Nephron progenitor cell (in vitro differentiated cells): ENCODE measurements around the gene POU2AF1.

ENCODE experiments used
- DNase-seq: peaks from one replicate; pipeline ENCODE4 v3.0.0; 2021
- H3K27ac Mint-ChIP-seq: 2 replicates; pipeline ENCODE4 v1.8.0; 2021; ENCODE audit warnings: mild to moderate bottlenecking, moderate library complexity, mixed read lengths
- H3K27me3 Mint-ChIP-seq: 2 replicates; pipeline ENCODE4 v1.8.0; 2021; ENCODE audit warnings: mild to moderate bottlenecking, low read depth, mixed read lengths; ENCODE audit not compliant: poor library complexity
- H3K36me3 Mint-ChIP-seq: 2 replicates; pipeline ENCODE4 v1.8.0; 2021; ENCODE audit warnings: low read depth, mixed read lengths
- H3K4me1 Mint-ChIP-seq: 2 replicates; pipeline ENCODE4 v1.8.0; 2021; ENCODE audit warnings: mixed read lengths
- H3K4me3 Mint-ChIP-seq: 2 replicates; pipeline ENCODE4 v1.8.0; 2021; ENCODE audit warnings: mild to moderate bottlenecking, moderate library complexity, mixed read lengths
- H3K9me3 Mint-ChIP-seq: 2 replicates; pipeline ENCODE4 v1.8.0; 2021; ENCODE audit warnings: mild to moderate bottlenecking, moderate library complexity, mixed read lengths
- CTCF ChIP-seq: fragments of 200-600 bp; sonication (generic); IDR thresholded peaks from 2 replicates; pipeline ENCODE4 v1.5.0; 2021; ENCODE audit warnings: antibody characterized with exemption

POU2AF1 gene

DNA sequence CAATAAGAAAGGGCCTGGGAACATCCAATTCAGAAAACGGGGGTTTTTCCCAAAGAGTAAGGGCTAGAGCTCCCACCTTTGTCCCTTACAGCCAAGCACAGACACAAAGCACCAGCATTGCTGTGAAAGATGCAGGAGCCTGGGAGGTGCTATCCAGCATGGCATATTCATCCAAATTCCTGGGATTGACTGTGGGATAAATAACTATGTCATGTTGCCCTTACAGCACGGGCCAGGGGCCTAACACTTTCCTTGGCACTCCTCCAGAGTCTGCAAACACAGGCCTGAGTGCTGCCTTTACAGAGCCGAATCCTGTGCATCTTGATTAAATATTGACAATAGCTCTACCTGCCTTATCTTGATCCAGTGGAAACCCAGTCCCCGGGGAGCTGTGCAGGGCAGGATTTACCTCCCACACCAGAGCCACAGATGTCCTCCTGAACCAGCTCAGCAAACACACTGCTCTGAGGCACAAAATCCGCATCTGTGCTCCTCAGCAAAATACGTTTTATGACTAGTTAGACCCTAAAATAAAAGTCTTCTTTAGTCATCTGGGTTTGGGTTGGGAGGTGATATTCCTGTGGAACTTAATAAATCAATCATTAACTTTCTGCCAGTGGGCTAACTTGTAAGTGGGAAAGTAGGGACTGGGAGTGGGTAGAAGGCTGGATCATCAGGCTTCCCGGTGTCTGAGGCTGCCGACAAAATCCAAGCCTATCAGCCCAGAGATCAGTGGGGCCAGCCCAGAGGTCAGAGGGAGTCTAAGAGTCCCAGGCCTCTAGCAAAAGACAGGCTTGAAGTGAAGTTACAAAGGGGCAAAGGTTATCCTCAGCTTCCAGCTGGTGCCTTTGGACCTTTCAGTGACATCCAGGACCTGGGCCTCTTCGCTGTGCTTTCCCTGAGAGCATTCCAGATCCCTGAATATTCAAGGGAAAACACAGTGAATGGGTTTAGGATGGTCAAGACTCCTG is 44.3 kb downstream of the POU2AF1 start:
- TF ChIP-seq CTCF: no peak
- no peak for DNase-seq
- Mint-ChIP-seq H3K27ac (no peak overlapping the region), H3K27me3 (no peaks in the 10 kb centered on the region), H3K36me3 (peaks cover 6% of the 10 kb centered on the region), H3K4me3 (no peak overlapping the region), H3K9me3 (peaks cover 11% of the 10 kb centered on the region), H3K4me1 (peaks cover 20% of the 10 kb centered on the region)

GRCh38 chr11:111331711-111332479 is 47.2 kb downstream of the POU2AF1 start:
- H3K27me3 Mint-ChIP-seq: no peaks in the 10 kb centered on the region
- H3K36me3 Mint-ChIP-seq: no peaks in the 10 kb centered on the region
- no peak for DNase-seq
- H3K9me3 Mint-ChIP-seq: no peaks in the 10 kb centered on the region
- no peak overlapping the region for H3K27ac Mint-ChIP-seq
- no peak for TF ChIP-seq CTCF
- peaks cover 20% of the 10 kb centered on the region for H3K4me1 Mint-ChIP-seq
- H3K4me3 Mint-ChIP-seq: no peak overlapping the region

- peaks cover 13% of the 10 kb centered on the region for H3K4me1 Mint-ChIP-seq
- H3K36me3 Mint-ChIP-seq: no peaks in the 10 kb centered on the region
- H3K9me3 Mint-ChIP-seq: no peaks in the 10 kb centered on the region
- no peak for TF ChIP-seq CTCF
- H3K27me3 Mint-ChIP-seq: no peaks in the 10 kb centered on the region
- H3K4me3 Mint-ChIP-seq: no peak overlapping the region
- DNase-seq: no peak
- no peak overlapping the region for H3K27ac Mint-ChIP-seq
Measured at GRCh38 chr11:111330234-111330893, 48.7 kb downstream of the POU2AF1 start.

GRCh38 chr11:111329306-111330204 is 49.5 kb downstream of the POU2AF1 start:
- no peak for DNase-seq
- Mint-ChIP-seq H3K9me3 (no peaks in the 10 kb centered on the region), H3K4me1 (peaks cover 7% of the 10 kb centered on the region), H3K36me3 (no peaks in the 10 kb centered on the region), H3K4me3 (no peak overlapping the region), H3K27ac (no peak overlapping the region), H3K27me3 (peaks cover 2% of the 10 kb centered on the region)
- no peak for TF ChIP-seq CTCF

- no peak for TF ChIP-seq CTCF
- no peak overlapping the region for H3K4me3 Mint-ChIP-seq
- H3K36me3 Mint-ChIP-seq: no peaks in the 10 kb centered on the region
- no peak overlapping the region for H3K27ac Mint-ChIP-seq
- no peaks in the 10 kb centered on the region for H3K4me1 Mint-ChIP-seq
- DNase-seq: no peak
- no peaks in the 10 kb centered on the region for H3K9me3 Mint-ChIP-seq
- peaks cover 3% of the 10 kb centered on the region for H3K27me3 Mint-ChIP-seq
Measured at GRCh38 chr11:111327908-111328624, 51.0 kb downstream of the POU2AF1 start.
